Colonic mucosa (tissue), 4 donors: ENCODE measurements around the gene DRGX. TPM values are rescaled to one million over a fixed set of nuclear protein-coding genes. Genes with fewer than 3 reads are reported as not detected.

Source experiments
- DNase-seq: peaks from one replicate; pipeline ENCODE4 v3.0.0-alpha.2; 2020
- H3K27ac ChIP-seq: fragments of 200-600 bp; one replicate; pipeline ENCODE4 v1.8.0; 2021
- H3K27me3 ChIP-seq: fragments of 200-600 bp; one replicate; pipeline ENCODE4 v1.8.0; 2021
- H3K36me3 ChIP-seq: fragments of 200-600 bp; one replicate; pipeline ENCODE4 v1.8.0; 2021
- H3K4me1 ChIP-seq: fragments of 200-600 bp; one replicate; pipeline ENCODE4 v1.8.0; 2021; ENCODE audit warnings: mild to moderate bottlenecking
- H3K4me3 ChIP-seq: fragments of 200-600 bp; one replicate; pipeline ENCODE4 v1.8.0; 2021
- H3K9ac ChIP-seq, 2 donors: one replicate each; pipeline ENCODE4 v1.7.0; 2013; ENCODE audit warnings: control low read depth in 2 of 2, low read depth in 2 of 2, low read length in 2 of 2
- H3K9me3 ChIP-seq: fragments of 200-600 bp; one replicate; pipeline ENCODE4 v1.8.0; 2021
- CTCF ChIP-seq: fragments of 200-600 bp; IDR thresholded peaks from one replicate; pipeline ENCODE4 v1.8.0; 2022; ENCODE audit warnings: antibody characterized with exemption, mild to moderate bottlenecking
- intact Hi-C: fragments of 100-400 bp; cut with DNase I; formaldehyde crosslinking; loops from one replicate; pipeline ENCODE4 v1.14.1; 2022
- total RNA-seq, 2 donors: library from RNA; stranded (reverse); fragmentation: NEBNext Ultra II Directional in 1 of 2; extraction: Animal tissue kit (Norgen Biotek cat#: 25700) in 1 of 2; gene quantifications; one replicate each; pipeline ENCODE4 v1.2.1, GENCODE V29; 2021
- donor health status: healthy.
- donor health status: DM: no; HTN: no; CAD: no.
- donor health status: DM: no; HTN: no; CAD: no.

Gene DRGX
- total RNA-seq, 2 donors from 2014 or later, result 0.16 TPM; not detected in 1

GRCh38 chr10:49355221-49355620, 40.7 kb downstream of the DRGX start:
- H3K9me3 ChIP-seq, result no peaks in the 10 kb centered on the region
- TF ChIP-seq CTCF, result no peak
- no peak overlapping the region for H3K27ac ChIP-seq
- no peaks in the 10 kb centered on the region for H3K36me3 ChIP-seq
- H3K27me3 ChIP-seq, result no peaks in the 10 kb centered on the region
- H3K4me1 ChIP-seq, result no peaks in the 10 kb centered on the region
- H3K4me3 ChIP-seq, result no peak overlapping the region
- intact Hi-C loops, result no loop called here
- no peak overlapping the region for H3K9ac ChIP-seq
- no peak for DNase-seq

- no peak overlapping the region for H3K9ac ChIP-seq
- no peak for TF ChIP-seq CTCF
- no peak for DNase-seq
- H3K9me3 ChIP-seq, result no peaks in the 10 kb centered on the region
- no peak overlapping the region for H3K4me3 ChIP-seq
- H3K27me3 ChIP-seq, result no peaks in the 10 kb centered on the region
- H3K27ac ChIP-seq, result no peak overlapping the region
- intact Hi-C loops, result no loop called here
- H3K36me3 ChIP-seq, result no peaks in the 10 kb centered on the region
- no peaks in the 10 kb centered on the region for H3K4me1 ChIP-seq
These were observed 41.3 kb downstream of the DRGX start for GRCh38 chr10:49354593-49354992.

- intact Hi-C loops, result no loop called here
- Histone ChIP-seq H3K4me3 (no peak overlapping the region), H3K4me1 (no peaks in the 10 kb centered on the region), H3K9me3 (no peaks in the 10 kb centered on the region), H3K27me3 (no peaks in the 10 kb centered on the region), H3K9ac (no peak overlapping the region), H3K36me3 (no peaks in the 10 kb centered on the region), H3K27ac (no peak overlapping the region)
- DNase-seq, result no peak
- TF ChIP-seq CTCF, result no peak
These were observed 41.9 kb downstream of the DRGX start for GRCh38 chr10:49353895-49354566.

- no peaks in the 10 kb centered on the region for H3K27me3 ChIP-seq
- H3K36me3 ChIP-seq, result no peaks in the 10 kb centered on the region
- H3K4me3 ChIP-seq, result no peak overlapping the region
- no peaks in the 10 kb centered on the region for H3K9me3 ChIP-seq
- TF ChIP-seq CTCF, result no peak
- intact Hi-C loops, result no loop called here
- H3K9ac ChIP-seq, result no peak overlapping the region
- H3K4me1 ChIP-seq, result no peaks in the 10 kb centered on the region
- no peak for DNase-seq
- no peak overlapping the region for H3K27ac ChIP-seq
These were observed 42.6 kb downstream of the DRGX start for GRCh38 chr10:49353026-49353894.

- H3K4me3 ChIP-seq, result no peak overlapping the region
- H3K9ac ChIP-seq, result no peak overlapping the region
- H3K36me3 ChIP-seq, result no peaks in the 10 kb centered on the region
- no peak for TF ChIP-seq CTCF
- intact Hi-C loops, result no loop called here
- H3K27me3 ChIP-seq, result no peaks in the 10 kb centered on the region
- no peaks in the 10 kb centered on the region for H3K4me1 ChIP-seq
- no peak overlapping the region for H3K27ac ChIP-seq
- no peak for DNase-seq
- H3K9me3 ChIP-seq, result no peaks in the 10 kb centered on the region
These were observed 43.6 kb downstream of the DRGX start for GRCh38 chr10:49352323-49352722.
